ENCODE measurements around the gene KAZN. TPM values are rescaled to one million over a fixed set of nuclear protein-coding genes. Genes with fewer than 3 reads are reported as not detected.

The KAZN gene
- total RNA-seq, 1 donor from 2014 or later = 5.7 TPM

GRCh38 chr1:14594045-14594444 lies 4.4 kb upstream of the KAZN start:
- DNase-seq (ENCODE audit: low read depth) = no peak
- no peak for TF ChIP-seq CTCF (conservative IDR thresholded peaks at IDR 0.05; ENCODE audit: low read depth, low read length)
- H3K4me3 ChIP-seq (ENCODE audit: low read depth, low read length) = no peak overlapping the region

- no peak for DNase-seq (ENCODE audit: low read depth)
- no peak for TF ChIP-seq CTCF (conservative IDR thresholded peaks at IDR 0.05; ENCODE audit: low read depth, low read length)
- no peak overlapping the region for H3K4me3 ChIP-seq (ENCODE audit: low read depth, low read length)
These were observed 1.9 kb upstream of the KAZN start for GRCh38 chr1:14596591-14596990.

GRCh38 chr1:14597343-14598006 lies 1.0 kb upstream of the KAZN start:
- peak; percentile 14 for TF ChIP-seq CTCF (conservative IDR thresholded peaks at IDR 0.05; ENCODE audit: low read depth, low read length)
- DNase-seq (ENCODE audit: low read depth) = no peak
- peak overlapping the region; percentile 67 for H3K4me3 ChIP-seq (ENCODE audit: low read depth, low read length)

- DNase-seq (ENCODE audit: low read depth) = no peak
- TF ChIP-seq CTCF (conservative IDR thresholded peaks at IDR 0.05; ENCODE audit: low read depth, low read length) = no peak
- peak overlapping the region; percentile 67 for H3K4me3 ChIP-seq (ENCODE audit: low read depth, low read length)
These were observed 433 bp upstream of the KAZN start for GRCh38 chr1:14598007-14598497.

GRCh38 chr1:14599183-14599791 lies 802 bp downstream of the KAZN start:
- H3K4me3 ChIP-seq (ENCODE audit: low read depth, low read length) = peak overlapping the region; percentile 67
- no peak for DNase-seq (ENCODE audit: low read depth)
- no peak for TF ChIP-seq CTCF (conservative IDR thresholded peaks at IDR 0.05; ENCODE audit: low read depth, low read length)

GRCh38 chr1:14599800-14600199 lies 1.3 kb downstream of the KAZN start:
- no peak for DNase-seq (ENCODE audit: low read depth)
- peak overlapping the region; percentile 67 for H3K4me3 ChIP-seq (ENCODE audit: low read depth, low read length)
- TF ChIP-seq CTCF (conservative IDR thresholded peaks at IDR 0.05; ENCODE audit: low read depth, low read length) = no peak

Measured in epithelial cell of proximal tubule (primary cell).